ENCODE measurements around the gene ARHGEF7. TPM values are rescaled to one million over a fixed set of nuclear protein-coding genes. Genes with fewer than 3 reads are reported as not detected.

The ARHGEF7 gene
- total RNA-seq, 1 donor from 2014 or later, result 73.7 TPM

DNA sequence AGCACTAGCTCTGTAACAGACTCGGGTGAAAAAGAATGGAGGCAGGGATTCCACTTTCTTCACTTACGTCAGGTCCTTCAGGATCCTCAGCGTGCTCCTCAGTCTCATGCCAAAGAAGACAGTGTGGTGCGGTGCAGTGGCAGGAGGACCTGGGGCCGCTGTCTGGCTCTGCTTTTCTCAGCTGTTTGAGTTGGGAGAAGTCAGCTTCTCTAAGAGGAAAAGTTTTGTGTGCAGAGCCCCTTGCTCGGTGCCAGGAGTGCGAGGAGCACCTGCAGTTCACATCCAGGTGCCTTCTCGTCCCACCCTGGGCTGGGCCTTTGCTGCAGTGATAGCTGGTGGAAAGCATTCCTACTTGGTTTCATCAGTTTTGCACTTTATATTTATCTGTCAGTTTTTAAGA, 127.5 kb downstream of the ARHGEF7 start:
- Mint-ChIP-seq H3K27me3 (ENCODE audit: low read depth, unreplicated experiment) (no peaks in the 10 kb centered on the region), H3K4me3 (ENCODE audit: unreplicated experiment) (no peak overlapping the region), H3K27ac (ENCODE audit: unreplicated experiment) (no peak overlapping the region), H3K4me1 (ENCODE audit: low read depth, unreplicated experiment) (peaks cover 8% of the 10 kb centered on the region), H3K36me3 (ENCODE audit: low read depth, unreplicated experiment) (peaks cover 28% of the 10 kb centered on the region), H3K9me3 (ENCODE audit: unreplicated experiment) (no peaks in the 10 kb centered on the region)
- no peak overlapping the region for H2AFZ ChIP-seq (ENCODE audit: low read depth, low read length)
- no peaks in the 10 kb centered on the region for H3K27me3 ChIP-seq (ENCODE audit: insufficient read depth, low read length)
- no peaks in the 10 kb centered on the region for H3K9me3 ChIP-seq (ENCODE audit: insufficient read depth, low read depth, low read length)
- FAIRE-seq, result no peak
- H3K4me2 ChIP-seq (ENCODE audit: low read length), result no peak overlapping the region
- DNase-seq (ENCODE audit: low read depth), result no peak
- peaks cover 7% of the 10 kb centered on the region for H3K36me3 ChIP-seq (ENCODE audit: insufficient read depth, low read length)
- peaks cover 33% of the 10 kb centered on the region for H4K20me1 ChIP-seq (ENCODE audit: insufficient read depth, low read length)
- no peaks in the 10 kb centered on the region for H3K4me1 ChIP-seq (ENCODE audit: insufficient read depth, low read length)
- H3K4me3 ChIP-seq (ENCODE audit: insufficient read depth, low read depth, low read length), result no peak overlapping the region
- H3K79me2 ChIP-seq (ENCODE audit: insufficient read depth, low read length), result peaks cover 21% of the 10 kb centered on the region
- no peak for TF ChIP-seq EZH2 (IDR thresholded peaks at IDR 0.05; ENCODE audit: insufficient read depth, low read length)
- TF ChIP-seq, protein P1, sequence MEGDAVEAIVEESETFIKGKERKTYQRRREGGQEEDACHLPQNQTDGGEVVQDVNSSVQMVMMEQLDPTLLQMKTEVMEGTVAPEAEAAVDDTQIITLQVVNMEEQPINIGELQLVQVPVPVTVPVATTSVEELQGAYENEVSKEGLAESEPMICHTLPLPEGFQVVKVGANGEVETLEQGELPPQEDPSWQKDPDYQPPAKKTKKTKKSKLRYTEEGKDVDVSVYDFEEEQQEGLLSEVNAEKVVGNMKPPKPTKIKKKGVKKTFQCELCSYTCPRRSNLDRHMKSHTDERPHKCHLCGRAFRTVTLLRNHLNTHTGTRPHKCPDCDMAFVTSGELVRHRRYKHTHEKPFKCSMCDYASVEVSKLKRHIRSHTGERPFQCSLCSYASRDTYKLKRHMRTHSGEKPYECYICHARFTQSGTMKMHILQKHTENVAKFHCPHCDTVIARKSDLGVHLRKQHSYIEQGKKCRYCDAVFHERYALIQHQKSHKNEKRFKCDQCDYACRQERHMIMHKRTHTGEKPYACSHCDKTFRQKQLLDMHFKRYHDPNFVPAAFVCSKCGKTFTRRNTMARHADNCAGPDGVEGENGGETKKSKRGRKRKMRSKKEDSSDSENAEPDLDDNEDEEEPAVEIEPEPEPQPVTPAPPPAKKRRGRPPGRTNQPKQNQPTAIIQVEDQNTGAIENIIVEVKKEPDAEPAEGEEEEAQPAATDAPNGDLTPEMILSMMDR (IDR thresholded peaks at IDR 0.05; ENCODE audit: insufficient read depth, low read depth, low read length), result no peak
- no peak overlapping the region for H3K9ac ChIP-seq (ENCODE audit: low read length)
- H3K27ac ChIP-seq (ENCODE audit: low read depth, low read length), result no peak overlapping the region

DNA sequence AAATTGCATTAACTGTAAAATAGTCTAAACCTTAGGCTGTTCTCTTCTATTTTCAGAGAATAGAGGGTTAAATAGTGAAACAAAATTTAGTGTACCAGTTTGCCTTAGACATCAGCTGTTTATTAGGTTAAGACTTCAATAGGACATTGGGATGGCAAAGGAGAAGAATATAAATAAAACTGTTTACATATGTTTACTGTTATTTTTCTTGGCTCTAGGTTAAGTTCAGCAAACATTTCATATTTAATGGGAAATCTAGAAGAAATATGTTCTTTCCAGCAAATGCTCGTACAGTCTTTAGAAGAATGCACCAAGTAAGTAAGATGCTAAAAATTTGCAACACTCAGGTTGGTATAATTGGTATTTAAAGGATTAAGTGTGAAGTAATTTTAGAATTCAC, 128.9 kb downstream of the ARHGEF7 start:
- H3K36me3 ChIP-seq (ENCODE audit: insufficient read depth, low read length), result peaks cover 10% of the 10 kb centered on the region

More for the DNA sequence above, 128.9 kb downstream of the ARHGEF7 start:
- H3K4me2 ChIP-seq (ENCODE audit: low read length), result no peak overlapping the region
- no peak overlapping the region for H3K9ac ChIP-seq (ENCODE audit: low read length)
- peaks cover 20% of the 10 kb centered on the region for H3K79me2 ChIP-seq (ENCODE audit: insufficient read depth, low read length)
- no peak overlapping the region for H3K4me3 ChIP-seq (ENCODE audit: insufficient read depth, low read depth, low read length)
- Mint-ChIP-seq H3K9me3 (ENCODE audit: unreplicated experiment) (no peaks in the 10 kb centered on the region), H3K27me3 (ENCODE audit: low read depth, unreplicated experiment) (no peaks in the 10 kb centered on the region), H3K36me3 (ENCODE audit: low read depth, unreplicated experiment) (peaks cover 31% of the 10 kb centered on the region), H3K27ac (ENCODE audit: unreplicated experiment) (no peak overlapping the region), H3K4me3 (ENCODE audit: unreplicated experiment) (no peak overlapping the region), H3K4me1 (ENCODE audit: low read depth, unreplicated experiment) (peaks cover 12% of the 10 kb centered on the region)
- H3K27ac ChIP-seq (ENCODE audit: low read depth, low read length), result no peak overlapping the region
- no peak for TF ChIP-seq EZH2 (IDR thresholded peaks at IDR 0.05; ENCODE audit: insufficient read depth, low read length)
- TF ChIP-seq, protein P1 (IDR thresholded peaks at IDR 0.05; ENCODE audit: insufficient read depth, low read depth, low read length), result no peak
- no peak for DNase-seq (ENCODE audit: low read depth)
- no peak for FAIRE-seq
- no peaks in the 10 kb centered on the region for H3K27me3 ChIP-seq (ENCODE audit: insufficient read depth, low read length)
- peaks cover 34% of the 10 kb centered on the region for H4K20me1 ChIP-seq (ENCODE audit: insufficient read depth, low read length)
- H3K4me1 ChIP-seq (ENCODE audit: insufficient read depth, low read length), result no peaks in the 10 kb centered on the region
- no peaks in the 10 kb centered on the region for H3K9me3 ChIP-seq (ENCODE audit: insufficient read depth, low read depth, low read length)
- no peak overlapping the region for H2AFZ ChIP-seq (ENCODE audit: low read depth, low read length)
